HG03565 (cell line): ENCODE measurements around the gene FYB1.

Source experiments
- ATAC-seq: cut with Tn5 transposase; IDR thresholded peaks from one replicate; pipeline ENCODE4 v1.9.1; 2021; ENCODE audit warnings: mild to moderate bottlenecking, moderate library complexity; ENCODE audit not compliant: unreplicated experiment

FYB1 gene

DNA sequence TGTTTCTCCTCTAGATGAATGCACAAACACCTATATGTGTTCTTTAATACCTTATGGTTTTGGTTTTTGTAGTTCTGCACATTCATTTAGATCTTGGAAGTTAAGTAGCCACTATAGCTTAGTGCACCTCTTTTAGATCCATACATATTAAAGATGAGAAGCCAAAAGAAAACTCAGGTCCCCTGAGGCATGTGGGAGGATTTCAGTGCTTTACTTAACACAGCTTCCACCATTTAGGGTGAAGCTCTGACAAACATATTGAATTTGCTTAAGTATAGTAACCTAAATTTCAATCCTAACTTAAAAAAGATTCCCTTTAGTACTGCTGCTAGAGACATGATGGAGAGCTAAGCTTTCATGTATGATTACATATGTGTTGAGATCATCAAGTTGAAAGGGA is 119.5 kb downstream of the FYB1 start:
- ATAC-seq = no peak

DNA sequence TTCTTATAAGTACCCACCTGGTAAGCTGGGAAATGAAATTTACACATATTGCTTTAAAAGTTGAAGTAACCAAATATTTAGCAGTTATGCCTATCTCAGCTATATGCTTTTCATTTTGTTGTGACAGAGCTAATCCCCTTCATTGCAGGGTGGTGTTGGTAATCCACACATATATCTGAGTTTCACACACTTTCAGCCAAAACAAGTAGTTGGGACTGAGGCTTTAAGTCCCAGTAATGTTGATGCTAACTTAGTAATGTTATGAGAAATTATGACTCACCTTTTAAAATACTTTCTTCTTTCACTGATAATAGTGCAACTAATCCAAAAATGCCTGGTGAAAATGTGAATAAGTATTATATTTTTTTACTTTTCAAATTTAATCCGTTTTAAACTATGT is 126.0 kb downstream of the FYB1 start:
- no peak for ATAC-seq

DNA sequence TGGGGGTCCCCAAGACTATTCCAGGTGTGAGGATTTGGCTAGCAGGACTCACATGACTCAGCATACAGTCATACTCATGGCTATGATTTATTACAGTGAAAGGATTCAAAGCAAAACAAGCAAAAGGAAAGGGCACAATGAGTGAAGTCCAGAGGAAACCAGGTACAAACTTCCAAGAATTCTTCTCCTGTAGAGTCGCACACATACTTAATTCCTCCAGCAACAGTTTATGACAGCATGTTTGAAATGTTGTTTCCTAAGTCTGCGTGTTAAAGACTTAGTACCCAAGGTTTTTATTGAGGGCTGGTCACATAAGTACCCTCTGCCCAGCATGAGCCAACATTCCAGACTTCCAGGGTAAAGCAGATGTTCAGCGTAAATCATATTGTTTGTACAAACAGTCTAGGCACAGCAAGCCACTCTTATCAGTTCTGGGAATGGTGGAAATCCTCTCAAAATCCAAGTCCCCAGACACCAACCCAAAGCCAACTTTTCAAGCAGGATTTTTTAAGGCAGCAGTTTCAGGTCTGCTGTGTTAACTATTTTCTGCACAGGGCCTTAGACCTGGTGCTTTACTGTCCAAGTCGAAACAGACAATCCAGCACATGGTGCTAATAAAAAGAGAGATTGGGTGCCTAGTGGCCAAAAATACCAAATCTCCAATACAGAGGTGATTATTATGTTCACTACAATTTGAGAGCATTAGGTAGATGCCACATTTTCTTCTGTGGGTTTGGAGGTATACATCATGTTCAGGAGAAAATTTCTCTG is 126.6 kb downstream of the FYB1 start:
- no peak for ATAC-seq

DNA sequence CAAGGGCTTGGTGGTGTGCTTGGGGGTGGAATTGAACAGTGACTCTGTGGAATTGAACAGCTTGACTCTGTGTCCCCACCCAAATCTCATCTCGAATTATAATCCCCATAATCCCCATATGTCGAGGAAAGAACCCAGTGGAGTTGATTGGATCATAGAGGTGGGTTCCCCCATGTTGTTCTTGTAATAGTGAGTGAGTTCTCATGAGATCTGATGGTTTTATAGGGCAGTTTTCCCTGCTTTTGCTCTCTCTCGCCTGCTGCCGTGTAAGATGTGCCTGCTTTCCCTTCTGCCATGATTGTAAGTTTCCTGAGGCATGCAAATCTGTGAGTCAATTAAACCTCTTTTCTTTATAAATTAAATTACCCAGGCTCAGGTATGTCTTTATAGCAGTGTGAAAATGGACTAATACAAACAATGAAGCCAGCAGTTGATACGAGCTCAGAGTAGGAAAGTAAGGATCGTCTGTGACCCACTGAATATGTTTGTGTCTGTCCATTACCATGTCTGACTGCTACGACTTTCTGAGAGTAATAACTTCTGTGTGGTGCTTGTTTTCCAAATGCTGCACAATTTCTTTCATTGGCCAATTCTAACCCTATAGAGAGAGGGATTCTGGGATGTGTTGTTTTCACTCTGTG is 127.3 kb downstream of the FYB1 start:
- no peak for ATAC-seq

DNA sequence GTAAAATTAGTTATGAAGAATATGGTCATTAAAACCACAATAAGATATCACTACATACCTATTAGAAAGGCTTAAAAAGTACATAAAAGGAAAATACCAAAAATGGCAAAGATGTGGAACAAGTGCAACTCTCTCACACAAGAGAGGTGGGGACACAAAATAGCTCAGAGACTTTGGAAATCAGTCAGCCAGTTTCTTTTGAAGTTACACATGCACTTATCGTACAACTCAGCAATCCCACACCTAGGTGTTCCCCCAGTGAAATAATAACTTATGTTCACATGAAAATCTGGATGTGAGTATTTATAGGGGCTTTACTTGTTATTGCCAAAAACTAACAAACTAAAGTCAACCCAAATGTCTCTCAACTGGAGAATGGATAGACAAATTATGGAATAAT is 135.4 kb downstream of the FYB1 start:
- ATAC-seq = no peak

DNA sequence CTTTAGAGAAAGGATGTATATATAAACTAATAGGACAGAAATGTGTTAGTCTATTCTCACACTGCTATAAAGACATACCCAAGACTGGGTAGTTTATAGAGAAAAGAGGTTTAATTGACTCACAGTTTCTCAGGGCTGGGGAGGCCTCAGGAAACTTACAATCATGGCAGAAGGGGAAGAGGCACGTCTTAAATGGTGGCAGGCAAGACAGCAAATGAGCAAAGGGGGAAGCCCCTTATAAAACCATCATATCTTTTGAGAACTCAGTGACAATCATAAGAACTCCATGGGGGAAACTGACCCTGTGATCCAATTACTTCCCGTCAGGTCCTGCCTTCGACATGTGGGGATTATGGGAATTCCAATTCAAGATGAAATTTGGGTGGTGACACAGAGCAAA is 136.4 kb downstream of the FYB1 start:
- no peak for ATAC-seq

DNA sequence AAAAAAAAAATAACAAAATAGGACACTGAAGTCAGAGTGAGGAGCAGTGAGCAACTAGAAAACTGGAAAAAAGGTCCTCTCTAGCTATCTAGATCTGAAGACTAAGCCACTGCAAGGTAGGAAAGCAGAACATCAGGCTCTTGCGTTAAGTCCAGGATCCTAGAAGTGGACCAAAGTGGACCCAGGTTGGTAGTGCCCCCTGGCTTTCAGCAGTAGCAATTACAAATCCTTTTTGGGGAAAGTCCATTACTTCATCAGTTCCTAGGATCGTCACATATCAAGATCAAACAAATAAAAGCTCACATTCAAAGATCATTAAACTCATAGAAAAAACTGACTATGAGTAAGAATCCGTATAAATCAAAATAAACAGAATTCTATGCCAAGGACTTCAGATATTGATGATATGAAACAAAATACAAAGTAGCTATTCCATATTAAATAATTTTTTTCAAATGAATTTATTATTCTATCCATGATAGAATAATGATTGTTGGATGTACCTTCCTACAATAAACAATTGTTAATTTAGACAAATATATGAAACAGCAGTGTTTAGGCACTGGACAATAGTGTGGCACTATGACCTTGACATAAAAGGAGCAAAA is 138.7 kb downstream of the FYB1 start:
- ATAC-seq = no peak

DNA sequence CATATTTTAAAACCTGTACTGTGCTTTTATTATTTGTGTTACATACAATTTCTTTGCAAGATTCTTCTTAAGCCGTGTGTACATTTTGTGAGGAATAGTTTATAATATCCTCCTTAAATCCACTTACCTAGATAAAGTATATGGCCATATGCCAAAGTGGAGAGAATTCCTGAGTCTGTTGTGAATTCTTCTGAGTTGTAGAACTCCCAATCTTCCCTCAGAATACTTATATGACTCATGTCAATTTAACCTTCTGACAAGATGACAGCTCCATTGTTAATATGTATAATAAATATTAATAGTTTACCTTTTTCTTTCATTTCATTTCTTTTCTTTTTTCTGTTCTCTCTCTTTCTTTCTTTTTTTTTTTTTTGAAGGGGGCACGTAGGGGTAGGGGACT is 139.2 kb downstream of the FYB1 start:
- ATAC-seq = no peak

DNA sequence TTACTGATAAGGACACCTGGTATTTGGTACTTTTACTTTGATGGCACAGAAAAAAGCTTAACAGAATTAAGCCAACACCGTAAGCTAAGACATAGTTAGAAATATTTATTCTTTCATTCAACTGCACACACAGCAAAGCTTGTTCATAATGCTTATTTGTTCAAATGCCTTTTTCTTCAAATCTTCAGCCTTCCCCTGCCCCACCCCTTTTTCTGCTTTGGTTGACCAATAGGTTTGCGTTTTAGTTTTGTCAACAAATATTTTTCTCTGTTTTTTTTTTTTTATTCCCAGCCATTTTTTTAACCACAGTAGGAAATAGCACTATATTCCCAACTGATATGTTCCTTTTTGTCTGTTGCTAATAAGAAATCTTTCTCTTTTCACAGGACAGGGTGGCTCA is 140.2 kb downstream of the FYB1 start:
- ATAC-seq = no peak

DNA sequence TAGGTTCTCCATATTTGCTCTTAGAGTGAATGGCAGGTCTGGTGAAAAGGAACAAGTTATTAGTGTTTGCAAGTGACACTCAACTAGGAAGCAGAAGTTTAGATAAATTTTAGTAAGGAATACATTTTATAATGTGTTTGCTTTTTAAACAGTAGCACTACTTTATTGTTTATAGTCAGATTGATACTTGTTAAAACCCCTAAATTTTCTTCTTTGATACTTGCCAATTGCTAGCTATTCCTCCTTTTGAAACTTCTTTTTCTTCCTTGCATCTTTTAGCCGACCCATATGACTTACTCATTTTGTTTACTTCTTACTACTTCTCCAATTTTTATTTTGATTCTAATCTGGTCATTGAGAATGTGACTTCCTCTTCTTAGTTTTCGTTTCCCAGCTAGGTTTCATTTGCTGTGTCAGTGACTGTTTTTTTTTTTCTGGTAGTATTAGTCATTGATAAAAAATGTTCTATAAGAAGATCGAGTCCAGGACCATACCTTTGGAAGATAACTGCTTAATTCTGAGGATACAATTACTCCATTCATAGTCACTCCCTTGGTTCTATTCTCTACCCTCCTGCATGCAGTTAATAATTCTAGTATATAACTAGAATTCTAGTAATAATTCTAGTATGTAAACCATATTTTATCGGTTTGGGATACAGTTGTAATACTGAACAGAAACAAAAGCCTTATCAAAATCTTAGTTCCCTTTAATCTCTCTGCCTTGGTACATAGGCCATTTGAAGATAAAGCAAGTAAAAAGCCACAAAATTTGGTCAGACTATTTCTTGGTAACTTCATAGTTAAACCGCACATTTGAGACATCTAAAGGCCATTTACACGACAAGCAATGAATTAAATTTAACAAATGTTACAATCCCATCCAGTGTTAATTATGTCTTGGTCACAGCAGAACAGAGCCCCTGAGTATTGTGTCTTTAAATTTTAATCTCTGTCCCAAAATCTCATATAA is 142.3 kb downstream of the FYB1 start:
- ATAC-seq = peak; percentile 31

DNA sequence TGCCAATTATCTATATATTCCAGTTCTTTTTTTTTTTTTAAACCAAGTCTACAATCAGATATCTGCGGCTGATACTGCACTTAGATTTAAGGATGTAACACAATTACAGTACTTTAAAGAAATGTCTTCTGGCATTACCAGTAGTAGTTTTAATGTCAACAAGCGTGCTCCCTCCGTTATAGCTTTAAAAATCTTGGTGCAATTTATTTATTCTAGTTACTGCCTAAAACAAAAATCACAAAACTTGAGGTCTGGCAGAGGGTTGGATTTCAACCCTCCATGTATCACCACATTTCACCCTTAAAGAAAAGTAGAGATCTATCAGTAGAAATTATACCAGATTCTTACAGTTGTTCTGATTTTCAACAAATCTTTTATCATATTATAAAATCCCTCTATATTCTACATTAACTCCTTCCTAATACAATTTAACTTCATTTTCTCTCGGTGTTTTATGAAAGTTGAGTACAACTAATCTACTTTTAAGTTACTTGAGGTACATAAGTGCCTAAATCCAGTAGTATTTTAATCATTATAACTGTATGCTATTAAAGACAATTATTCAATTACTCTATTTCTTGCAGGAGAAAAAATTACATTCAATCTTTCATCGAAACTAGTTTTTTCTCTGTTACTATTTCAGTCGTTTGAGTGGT is 143.1 kb downstream of the FYB1 start:
- ATAC-seq = no peak

DNA sequence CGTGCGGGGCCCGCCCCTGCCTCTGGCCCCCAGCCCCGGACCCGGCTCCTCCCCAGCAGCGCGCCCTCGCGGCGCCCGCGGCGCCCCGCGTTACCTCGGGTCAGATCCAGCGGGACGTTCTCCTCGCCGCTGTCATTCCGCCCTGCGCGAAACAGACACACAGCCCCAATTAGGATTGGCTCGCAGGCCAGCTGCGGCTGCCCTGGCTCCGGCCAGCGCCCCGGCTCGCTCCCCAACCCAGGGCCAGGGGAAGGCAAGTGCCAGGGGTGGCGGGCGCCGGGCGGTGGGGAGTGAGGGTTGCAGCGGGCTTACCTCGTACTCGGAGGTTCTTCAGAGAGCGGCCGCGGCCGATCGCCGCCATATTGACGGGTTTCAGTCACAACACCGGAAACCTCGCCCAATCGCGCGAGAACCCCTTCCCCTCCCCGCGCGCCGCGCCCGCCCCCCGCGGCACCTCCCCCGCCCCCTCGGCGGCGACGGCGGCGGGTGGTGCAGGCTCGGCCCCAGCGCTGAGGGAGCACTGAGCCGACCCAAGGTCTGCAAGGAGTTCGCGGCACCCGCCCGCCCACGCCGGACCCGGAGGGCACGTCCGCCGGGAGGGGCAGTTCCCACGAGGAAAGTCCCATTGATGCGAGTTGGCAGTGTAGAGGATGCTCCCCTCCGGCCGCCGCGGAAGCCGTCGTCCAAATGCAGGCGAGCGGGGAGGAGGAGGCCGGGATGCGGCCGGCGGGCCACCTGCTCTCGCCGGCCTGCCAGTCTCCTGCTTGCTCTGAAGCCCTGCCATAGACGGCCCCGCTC is 145.1 kb downstream of the FYB1 start, which contains the start of gene RICTOR:
Gene RICTOR (minus strand): TSS at position 383 of the 798 bp plus-strand sequence. CDS start 22 bp downstream, at position 361.
- ATAC-seq = peak; percentile 52

DNA sequence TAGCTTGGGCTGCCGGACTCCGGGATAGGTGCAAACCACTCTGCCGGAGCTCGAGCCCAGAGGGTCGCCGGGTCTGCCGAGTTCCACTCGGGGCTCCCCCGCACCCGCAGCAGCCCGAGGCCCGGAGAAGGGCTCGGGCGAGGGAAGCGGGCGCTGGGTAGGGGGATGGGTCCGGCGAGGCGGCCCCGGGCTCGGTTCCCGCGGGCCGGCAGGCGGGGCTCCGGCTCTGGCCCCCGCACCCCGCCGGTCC is 145.7 kb downstream of the FYB1 start:
- ATAC-seq = peak; percentile 12

DNA sequence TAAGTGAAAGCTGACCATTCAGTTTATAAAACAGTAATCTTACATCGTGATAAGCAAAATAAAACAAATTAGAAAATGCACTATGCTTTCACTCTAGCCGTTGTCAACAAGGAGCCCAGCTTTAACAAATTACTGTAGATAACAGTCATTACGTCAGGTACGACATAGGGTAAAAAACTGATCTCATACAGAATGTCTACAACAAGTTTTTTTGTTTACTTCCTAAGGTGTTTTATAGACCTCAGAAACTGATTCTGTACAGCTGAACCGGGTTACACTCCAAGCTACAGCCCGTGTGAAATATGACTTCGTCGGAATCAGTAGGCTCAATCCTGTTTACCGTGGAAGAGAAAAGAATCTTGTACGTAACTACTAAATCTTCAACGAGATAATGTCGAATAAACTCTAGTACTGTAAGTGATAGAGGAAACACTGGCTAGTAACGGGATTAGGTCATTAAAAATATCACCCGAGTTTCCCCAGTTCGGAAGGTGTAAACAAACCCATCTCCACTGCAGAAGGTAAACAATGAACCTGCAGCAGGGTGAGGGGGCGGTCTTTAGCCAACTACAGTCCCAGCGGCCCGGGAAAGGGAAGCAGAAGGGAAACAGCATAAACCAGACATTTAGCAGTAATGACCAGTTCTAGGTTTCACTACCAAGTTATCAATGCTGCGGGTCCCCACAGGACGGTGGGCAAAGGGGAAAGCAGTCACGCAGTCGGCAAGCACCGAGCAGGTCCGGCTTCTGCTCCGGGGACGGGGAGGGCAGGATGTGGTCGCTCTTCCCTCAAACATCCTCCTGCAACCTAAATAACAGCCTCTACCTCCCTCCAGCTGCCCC is 146.2 kb downstream of the FYB1 start:
- ATAC-seq = peak; percentile 26

DNA sequence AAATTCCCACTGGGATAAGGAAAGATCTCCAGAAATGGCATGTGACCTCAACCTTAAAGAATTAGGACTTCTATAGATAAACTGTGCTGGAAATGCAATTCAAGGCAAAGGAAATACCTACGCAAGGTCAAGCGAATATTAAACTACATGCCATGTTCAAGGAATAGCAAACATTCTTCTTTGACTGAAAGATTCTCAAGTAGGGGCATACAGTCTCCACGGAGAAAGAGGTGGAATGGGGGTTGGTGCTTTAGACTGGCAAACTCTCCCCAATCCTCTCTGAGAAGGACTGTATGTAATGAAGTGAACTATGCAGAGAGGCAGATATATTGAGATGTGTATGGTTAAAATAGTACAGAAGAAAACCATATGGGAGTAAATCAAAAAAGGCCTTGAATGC is 151.3 kb downstream of the FYB1 start:
- no peak for ATAC-seq

DNA sequence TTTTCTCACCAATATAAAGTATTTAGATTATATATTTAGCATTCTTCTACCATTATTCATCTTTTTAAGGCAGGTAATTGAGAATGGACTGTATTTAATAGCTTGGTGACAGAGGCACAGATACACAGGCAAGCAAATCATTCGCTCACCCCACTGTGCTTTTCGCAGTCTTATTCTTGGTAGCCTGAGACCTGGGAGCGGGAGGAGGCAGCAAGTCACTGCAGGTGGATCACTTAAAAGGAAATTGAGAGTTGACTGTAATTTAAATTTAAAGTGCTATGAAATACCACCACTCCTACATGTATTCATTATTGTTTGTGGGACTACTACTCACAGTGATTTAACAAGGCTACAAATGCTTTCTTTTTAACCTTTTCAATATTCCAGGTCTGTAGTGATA is 154.9 kb downstream of the FYB1 start:
- no peak for ATAC-seq

DNA sequence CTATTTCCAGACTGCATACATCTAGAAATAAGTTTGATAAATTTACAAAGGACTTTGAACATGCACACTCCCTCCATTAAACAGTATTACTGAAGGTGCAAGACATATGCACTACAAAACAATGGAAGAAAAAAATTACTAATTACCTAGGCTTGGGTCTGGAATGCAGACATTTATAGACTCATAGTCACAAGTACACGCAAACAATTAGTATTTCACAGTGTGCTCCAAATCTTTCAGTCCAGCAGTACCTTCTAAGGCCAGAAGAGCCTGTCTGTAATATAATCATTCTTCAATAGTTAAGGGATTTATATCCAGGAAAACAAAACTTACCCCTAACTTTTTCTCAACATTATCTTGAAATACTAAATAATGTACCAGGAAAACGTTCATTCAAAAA is 156.3 kb downstream of the FYB1 start:
- ATAC-seq = no peak

DNA sequence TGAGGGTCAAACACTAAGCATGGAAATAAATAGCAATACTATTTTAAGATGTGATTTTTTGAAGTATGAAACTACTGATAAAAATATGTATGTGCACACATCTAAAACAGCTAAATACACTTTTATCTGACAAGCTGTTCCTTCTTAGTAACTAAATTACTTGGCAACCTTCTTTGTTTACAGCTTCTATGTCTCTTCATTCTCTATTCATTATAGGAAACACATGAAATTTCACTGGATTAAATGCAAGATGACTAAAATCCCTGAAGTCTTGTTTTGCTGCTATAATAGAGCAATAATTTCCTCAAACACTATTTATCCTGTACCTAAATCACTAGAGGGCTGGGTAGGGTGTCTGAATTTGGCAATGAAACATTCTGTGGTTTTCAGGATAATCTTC is 156.8 kb downstream of the FYB1 start:
- no peak for ATAC-seq

DNA sequence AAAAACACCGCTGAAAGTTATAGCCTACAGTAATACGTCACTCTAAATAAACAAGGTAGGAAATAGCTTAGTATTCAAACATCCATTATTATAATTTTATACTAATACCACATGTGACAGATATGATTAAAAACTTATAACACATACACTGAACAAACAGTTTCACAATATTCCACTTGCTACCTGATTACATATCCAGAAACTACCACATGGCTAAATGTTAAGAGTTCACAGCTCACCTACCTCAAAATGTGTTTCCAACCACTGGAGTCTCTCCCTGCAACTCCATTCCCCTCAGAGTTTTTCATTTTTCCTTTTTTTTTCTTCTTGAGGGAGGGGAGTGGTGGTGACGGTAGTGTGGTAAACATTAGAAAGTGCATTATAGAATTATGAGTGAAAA is 157.3 kb downstream of the FYB1 start:
- no peak for ATAC-seq
